ENCODE data around the gene SLC22A5. TPM values are rescaled to one million over a fixed set of nuclear protein-coding genes. Genes with fewer than 3 reads are reported as not detected.
A peak's percentile ranks its signal among the peaks of the same experiment; 100 is the strongest.
"Not testable (repeated sequence)": the region's sequence is repeated elsewhere in the genome, so short reads cannot be mapped to it uniquely, and the experiment has no call there.

The SLC22A5 gene
- total and polyA plus RNA-seq, 9 of the 15 experiments (the other 6 are each of a cell fraction or from before 2014, with no cell fraction given), result 3.0 to 16.6 (median 8.3) TPM

DNA sequence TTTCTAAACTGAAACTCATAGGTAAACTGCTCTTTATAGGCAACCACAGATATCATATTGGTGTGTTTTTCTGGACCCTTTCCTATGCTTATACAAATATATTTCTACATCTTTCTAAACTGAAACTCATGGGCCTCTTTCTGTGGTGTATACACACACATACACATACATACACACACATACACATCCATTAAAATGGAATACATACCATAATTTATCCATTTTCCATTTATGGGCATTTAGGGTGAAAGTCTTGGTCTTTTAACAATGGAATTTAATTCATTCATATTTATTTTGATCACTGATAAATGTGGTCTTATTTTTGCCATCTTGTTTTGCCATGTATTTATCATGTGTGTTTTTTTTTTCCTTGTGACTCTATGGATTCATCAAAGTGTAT, 44.1 kb downstream of the SLC22A5 start:
- ATAC-seq (no peak), DNase-seq (ENCODE audit: extremely low read depth in 1 of 4, low spot score in 3 of 4) (no peak), FAIRE-seq (peak; percentile 29)
- TF ChIP-seq ZNF507 (tag; conservative IDR thresholded peaks at IDR 0.05) (peak; percentile 86), COPS2 (conservative IDR thresholded peaks at IDR 0.05) (no peak)
- Histone ChIP-seq H4K20me1 (replicated peaks; ENCODE audit: control insufficient read depth, insufficient read depth, low read length) (no peaks in the 10 kb centered on the region), H3K36me3 (ENCODE audit: control insufficient read depth, insufficient read depth, low read length) (no peaks in the 10 kb centered on the region), H3K9me3 (replicated peaks; ENCODE audit: control insufficient read depth, insufficient read depth, low read depth, low read length) (no peaks in the 10 kb centered on the region), H3K4me3 (no peak overlapping the region), H3K79me2 (ENCODE audit: control insufficient read depth, insufficient read depth, low read length) (no peaks in the 10 kb centered on the region; the same call in 2 of the 3 replicates), H3K4me1 (replicated peaks in 1 of 2; ENCODE audit: control insufficient read depth in 2 of 2, insufficient read depth in 2 of 2, low read length in 2 of 2) (peaks cover 17% of the 10 kb centered on the region in 2 experiments; a peak in 4 of 5 replicates), H3K9ac (ENCODE audit: insufficient read depth in 1 of 2, low read depth in 2 of 2, low read length in 2 of 2) (no peak overlapping the region), H3K27me3 (ENCODE audit: control insufficient read depth in 2 of 2, insufficient read depth in 2 of 2, low read length in 2 of 2) (no peaks in the 10 kb centered on the region), H2AFZ (ENCODE audit: low read depth, low read length) (no peak overlapping the region), H3K9me1 (ENCODE audit: control insufficient read depth, insufficient read depth, low read length) (no peaks in the 10 kb centered on the region), H3K4me2 (ENCODE audit: insufficient read depth, low read length) (no peak overlapping the region), H3K27ac (ENCODE audit: extremely low read depth, low read depth, low read length) (no peak overlapping the region)
- no TSS peak for BruUV-seq (replicated peaks)
- in situ Hi-C loops (cut with MboI), result no loop called here
- ChIA-PET CTCF (ENCODE audit: low intra/inter-chr PET ratio) (interaction anchor here (0.7 kb wide), 1 partner anchor 84 kb away, joined by 5 read pairs; no protein-coding TSS in a partner anchor), POLR2A (no interaction called here)
- intact Hi-C loops (cut with micrococcal nuclease), result no loop called here

DNA sequence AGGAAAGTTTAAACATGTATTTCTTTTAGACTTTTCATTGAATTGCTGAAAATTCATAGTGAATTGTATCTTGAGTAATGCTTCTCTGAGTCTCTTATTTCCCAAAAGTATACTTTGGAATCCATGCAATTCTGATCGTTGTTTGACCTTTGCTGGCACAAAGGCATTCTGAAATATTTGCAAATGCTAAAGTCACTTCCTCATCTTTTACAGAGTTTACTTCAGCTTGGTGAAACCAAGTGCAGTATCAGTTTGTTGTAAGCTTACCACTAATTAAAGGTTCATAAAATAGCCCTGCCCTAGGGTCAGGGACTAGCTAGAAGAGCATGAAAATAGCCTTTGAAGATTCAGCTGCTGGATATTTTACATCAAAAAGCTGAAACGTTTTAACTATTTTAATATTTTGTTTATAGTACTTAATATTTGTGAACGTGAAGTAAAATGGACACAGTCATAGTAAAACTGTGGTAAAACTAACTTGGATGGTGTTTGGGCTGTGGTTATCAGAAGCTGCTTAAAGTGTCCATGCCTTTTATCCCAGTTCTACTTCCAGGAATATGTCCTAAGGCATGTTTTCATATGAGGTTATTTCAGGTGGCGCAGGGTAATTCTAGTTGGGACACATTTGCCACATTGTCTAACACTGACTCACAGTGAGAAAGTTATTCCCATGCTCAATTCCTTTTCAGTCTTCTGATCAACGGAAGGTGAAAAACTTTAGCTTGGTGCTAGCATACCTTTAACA, 45.3 kb downstream of the SLC22A5 start:
- H3K27me3 ChIP-seq (ENCODE audit: control insufficient read depth in 2 of 2, insufficient read depth in 2 of 2, low read length in 2 of 2), result no peaks in the 10 kb centered on the region
- TF ChIP-seq SPI1 (IDR thresholded peaks at IDR 0.05; ENCODE audit: borderline replicate concordance, low read depth, low read length), result peak; percentile 36; the same call in 1 of the 2 replicates
- TF ChIP-seq, protein P1, sequence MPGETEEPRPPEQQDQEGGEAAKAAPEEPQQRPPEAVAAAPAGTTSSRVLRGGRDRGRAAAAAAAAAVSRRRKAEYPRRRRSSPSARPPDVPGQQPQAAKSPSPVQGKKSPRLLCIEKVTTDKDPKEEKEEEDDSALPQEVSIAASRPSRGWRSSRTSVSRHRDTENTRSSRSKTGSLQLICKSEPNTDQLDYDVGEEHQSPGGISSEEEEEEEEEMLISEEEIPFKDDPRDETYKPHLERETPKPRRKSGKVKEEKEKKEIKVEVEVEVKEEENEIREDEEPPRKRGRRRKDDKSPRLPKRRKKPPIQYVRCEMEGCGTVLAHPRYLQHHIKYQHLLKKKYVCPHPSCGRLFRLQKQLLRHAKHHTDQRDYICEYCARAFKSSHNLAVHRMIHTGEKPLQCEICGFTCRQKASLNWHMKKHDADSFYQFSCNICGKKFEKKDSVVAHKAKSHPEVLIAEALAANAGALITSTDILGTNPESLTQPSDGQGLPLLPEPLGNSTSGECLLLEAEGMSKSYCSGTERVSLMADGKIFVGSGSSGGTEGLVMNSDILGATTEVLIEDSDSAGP (CRISPR knock-in tag; IDR thresholded peaks at IDR 0.05), result no peak
- TF ChIP-seq SMARCA5 (IDR thresholded peaks at IDR 0.05), result no peak
- no peak for TF ChIP-seq NR2C2 (CRISPR knock-in tag; IDR thresholded peaks at IDR 0.05)
- peak; percentile 19; the same call in 1 of the 2 replicates for TF ChIP-seq NR2C2 (tag; IDR thresholded peaks at IDR 0.05)
- in situ Hi-C loops (cut with MboI) (no loop called here), intact Hi-C loops (cut with micrococcal nuclease) (no loop called here)
- H3K4me2 ChIP-seq (ENCODE audit: insufficient read depth, low read length), result no peak overlapping the region
- ChIA-PET POLR2A (interaction anchor here (0.6 to 1.7 kb wide), 5 partner anchors 65 to 187 kb away, joined by 3 to 5 read pairs (median 3); partner anchors contain the start of genes IRF1 and P4HA2), CTCF (ENCODE audit: low intra/inter-chr PET ratio) (interaction anchor here (0.5 kb wide), 1 partner anchor 80 kb away, joined by 3 read pairs; no protein-coding TSS in a partner anchor)
- H3K27ac ChIP-seq (ENCODE audit: extremely low read depth, low read depth, low read length), result no peak overlapping the region
- no peaks in the 10 kb centered on the region for H4K20me1 ChIP-seq (replicated peaks; ENCODE audit: control insufficient read depth, insufficient read depth, low read length)
- H3K4me3 ChIP-seq, result no peak overlapping the region
- no peaks in the 10 kb centered on the region for H3K9me3 ChIP-seq (replicated peaks; ENCODE audit: control insufficient read depth, insufficient read depth, low read depth, low read length)
- peak overlapping the region; percentile 64 for H2AFZ ChIP-seq (ENCODE audit: low read depth, low read length)
- H3K4me1 ChIP-seq (replicated peaks in 1 of 2; ENCODE audit: control insufficient read depth in 2 of 2, insufficient read depth in 2 of 2, low read length in 2 of 2), result peaks cover 16 to 17% of the 10 kb centered on the region in 2 experiments; a peak in 4 of 5 replicates
- no TSS peak for BruUV-seq (replicated peaks)
- DNase-seq (ENCODE audit: extremely low read depth in 1 of 4, low spot score in 3 of 4) (no peak), ATAC-seq (no peak), FAIRE-seq (no peak)
- no peaks in the 10 kb centered on the region for H3K36me3 ChIP-seq (ENCODE audit: control insufficient read depth, insufficient read depth, low read length)
- H3K79me2 ChIP-seq (ENCODE audit: control insufficient read depth, insufficient read depth, low read length), result no peaks in the 10 kb centered on the region; the same call in 2 of the 3 replicates
- H3K9ac ChIP-seq (ENCODE audit: insufficient read depth in 1 of 2, low read depth in 2 of 2, low read length in 2 of 2), result no peak overlapping the region
- 44% methylated on average over 5 of the region's 5 CpGs for WGBS (ENCODE audit: insufficient coverage, low coverage, missing lambda C conversion rate)
- no peaks in the 10 kb centered on the region for H3K9me1 ChIP-seq (ENCODE audit: control insufficient read depth, insufficient read depth, low read length)

DNA sequence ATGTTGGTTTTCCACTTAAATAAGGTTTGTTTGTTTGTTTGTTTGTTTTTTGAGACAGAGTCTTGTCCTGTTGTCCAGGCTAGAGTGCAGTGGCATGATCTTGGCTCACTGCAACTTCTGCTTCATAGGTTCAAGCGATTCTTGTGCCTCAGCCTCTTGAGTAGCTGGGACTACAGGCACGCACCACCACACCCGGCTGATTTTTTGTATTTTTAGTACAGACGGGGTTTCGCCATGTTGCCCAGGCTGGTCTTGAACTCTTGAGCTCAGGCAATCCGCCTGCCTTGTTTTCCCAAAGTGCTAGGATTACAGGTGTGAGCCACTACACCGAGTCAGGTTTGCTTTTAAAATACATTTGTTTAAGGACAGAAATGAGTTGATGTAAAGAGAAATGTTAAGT, 46.0 kb downstream of the SLC22A5 start:
- H2AFZ ChIP-seq (ENCODE audit: low read depth, low read length); H3K9me3 ChIP-seq (replicated peaks; ENCODE audit: control insufficient read depth, insufficient read depth, low read depth, low read length); H3K9me1 ChIP-seq (ENCODE audit: control insufficient read depth, insufficient read depth, low read length); BruUV-seq (replicated peaks); ATAC-seq; H3K36me3 ChIP-seq (ENCODE audit: control insufficient read depth, insufficient read depth, low read length); intact Hi-C loops (cut with micrococcal nuclease); H3K79me2 ChIP-seq (ENCODE audit: control insufficient read depth, insufficient read depth, low read length); in situ Hi-C loops (cut with MboI); DNase-seq (ENCODE audit: extremely low read depth in 1 of 4, low spot score in 3 of 4); H4K20me1 ChIP-seq (replicated peaks; ENCODE audit: control insufficient read depth, insufficient read depth, low read length); H3K4me3 ChIP-seq; FAIRE-seq; H3K27ac ChIP-seq (ENCODE audit: extremely low read depth, low read depth, low read length); H3K27me3 ChIP-seq (ENCODE audit: control insufficient read depth in 2 of 2, insufficient read depth in 2 of 2, low read length in 2 of 2); H3K9ac ChIP-seq (ENCODE audit: insufficient read depth in 1 of 2, low read depth in 2 of 2, low read length in 2 of 2); H3K4me2 ChIP-seq (ENCODE audit: insufficient read depth, low read length): not testable (repeated sequence)
- ChIA-PET CTCF (ENCODE audit: low intra/inter-chr PET ratio) (interaction anchor here (0.5 kb wide), 1 partner anchor 79 kb away, joined by 3 read pairs; no protein-coding TSS in a partner anchor), POLR2A (interaction anchor here (0.6 to 1.7 kb wide), 4 partner anchors 64 to 188 kb away, joined by 3 to 5 read pairs (median 3); partner anchors contain the start of gene P4HA2)
- H3K4me1 ChIP-seq (replicated peaks in 1 of 2; ENCODE audit: control insufficient read depth in 2 of 2, insufficient read depth in 2 of 2, low read length in 2 of 2), result peaks cover 12 to 17% of the 10 kb centered on the region in 2 experiments; a peak in 4 of 5 replicates
- 67% methylated on average over 7 of the region's 7 CpGs for WGBS (ENCODE audit: insufficient coverage, low coverage, missing lambda C conversion rate)
